HG02642 (cell line): ENCODE data around the gene LLGL1.

Experiments
- ATAC-seq: cut with Tn5 transposase; IDR thresholded peaks from one replicate; pipeline ENCODE4 v1.9.1; 2021; ENCODE audit warnings: mild to moderate bottlenecking; ENCODE audit not compliant: unreplicated experiment, poor library complexity

Gene LLGL1

GRCh38 chr17:18263885-18264682, 38.6 kb downstream of the LLGL1 start:
- ATAC-seq = no peak

- no peak for ATAC-seq
Measured at GRCh38 chr17:18267366-18267765, 41.9 kb downstream of the LLGL1 start.

GRCh38 chr17:18267927-18268711, 42.7 kb downstream of the LLGL1 start:
- no peak for ATAC-seq

GRCh38 chr17:18270046-18270931, 44.9 kb downstream of the LLGL1 start:
- ATAC-seq = no peak

- no peak for ATAC-seq
Measured at GRCh38 chr17:18277076-18277475, 51.6 kb downstream of the LLGL1 start.

GRCh38 chr17:18278867-18279266, 53.4 kb downstream of the LLGL1 start:
- ATAC-seq = no peak

GRCh38 chr17:18280249-18280648, 54.8 kb downstream of the LLGL1 start:
- no peak for ATAC-seq

GRCh38 chr17:18280766-18281371, 55.4 kb downstream of the LLGL1 start:
- ATAC-seq = no peak

- no peak for ATAC-seq
Measured at GRCh38 chr17:18281788-18282187, 56.4 kb downstream of the LLGL1 start.

GRCh38 chr17:18285296-18285695, 59.9 kb downstream of the LLGL1 start:
- ATAC-seq = no peak

- ATAC-seq = no peak
Measured at GRCh38 chr17:18291718-18292540, 66.5 kb downstream of the LLGL1 start.
